Subcutaneous abdominal adipose tissue (tissue), 5 donors: Measurements from ENCODE around the gene AMPH.

Experiments used
- H3K27ac ChIP-seq: one replicate; pipeline ENCODE4 v1.7.0; 2013; ENCODE audit warnings: low read depth, mild to moderate bottlenecking, inconsistent platforms, low read length, moderate library complexity
- H3K27me3 ChIP-seq, 5 donors: one replicate each; pipeline ENCODE4 v1.7.0; 2013; ENCODE audit warnings: low read length in 5 of 5, inconsistent platforms in 1 of 5; ENCODE audit not compliant: control insufficient read depth in 5 of 5, insufficient read depth in 4 of 5
- H3K36me3 ChIP-seq, 5 donors: one replicate each; pipeline ENCODE4 v1.7.0; 2013; ENCODE audit warnings: low read length in 5 of 5; ENCODE audit not compliant: control insufficient read depth in 5 of 5, insufficient read depth in 5 of 5
- H3K4me1 ChIP-seq, 5 donors: one replicate each; pipeline ENCODE4 v1.7.0; 2013; ENCODE audit warnings: low read length in 5 of 5, mild to moderate bottlenecking in 3 of 5, moderate library complexity in 1 of 5; ENCODE audit not compliant: control insufficient read depth in 5 of 5, insufficient read depth in 5 of 5
- H3K4me3 ChIP-seq, 5 donors: one replicate each; pipeline ENCODE4 v1.7.0; 2013; ENCODE audit warnings: low read length in 5 of 5, low read depth in 1 of 5
- H3K9ac ChIP-seq, 5 donors: one replicate each; pipeline ENCODE4 v1.7.0; 2013; ENCODE audit warnings: low read length in 5 of 5, mild to moderate bottlenecking in 4 of 5, moderate library complexity in 3 of 5
- H3K9me3 ChIP-seq, 5 donors: one replicate each; pipeline ENCODE4 v1.7.0; 2013; ENCODE audit warnings: low read length in 5 of 5; ENCODE audit not compliant: control insufficient read depth in 5 of 5
- donor health status: healthy.
- donor health status: healthy.
- donor health status: healthy.
- donor health status: healthy.
- donor health status: healthy.

Gene AMPH

DNA sequence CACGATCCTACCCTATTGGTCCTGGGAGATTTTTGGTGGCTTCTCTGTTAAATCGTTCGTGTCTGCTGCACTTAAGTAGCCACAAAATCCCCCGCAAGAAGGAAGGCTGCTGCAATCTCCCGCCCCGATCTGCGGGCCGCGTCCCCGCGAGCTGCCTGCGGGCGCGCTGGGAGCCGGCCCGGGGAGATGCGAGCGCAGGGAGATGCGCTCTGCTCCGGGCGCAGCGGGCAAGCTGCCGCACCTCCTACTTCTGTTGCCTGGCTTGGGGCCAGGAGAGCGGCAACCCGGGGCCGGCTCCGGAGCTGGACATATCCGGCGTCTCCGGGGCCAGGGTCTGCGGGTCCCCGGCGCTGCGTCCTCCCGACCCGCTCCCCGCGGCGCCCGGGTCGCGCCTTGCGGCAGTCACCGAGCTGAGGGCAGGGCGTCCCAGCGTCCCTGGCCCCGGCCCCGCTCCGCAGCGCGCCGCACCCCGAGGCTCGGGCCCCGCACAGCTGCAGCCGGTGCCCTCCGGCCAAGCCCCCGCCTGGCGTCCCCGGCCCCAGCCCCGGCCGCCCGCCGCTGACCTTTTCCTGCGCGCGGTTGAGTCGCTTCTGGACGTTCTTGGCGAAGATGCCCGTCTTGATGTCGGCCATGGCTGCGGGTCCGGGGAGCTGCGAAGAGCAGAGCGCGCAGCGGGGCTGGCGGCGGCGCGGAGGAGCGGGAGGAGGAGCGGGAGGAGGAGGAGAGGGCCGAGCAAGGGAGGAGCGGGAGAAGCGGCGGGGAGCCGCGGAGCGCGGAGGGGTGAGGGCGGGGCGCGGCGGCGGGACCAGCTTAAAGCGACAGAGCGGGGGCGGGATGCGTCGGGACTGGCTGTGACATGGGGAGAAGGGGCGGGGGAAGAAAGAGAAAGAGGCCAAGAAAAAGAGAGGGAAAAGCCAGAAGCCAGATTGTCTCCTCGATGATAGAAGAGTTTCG, at the start of gene AMPH:
Gene AMPH (minus strand): TSS at position 654 of the 954 bp plus-strand sequence. CDS start 22 bp downstream, at position 632.
- no peak within 1 kb of the TSS for H3K27ac ChIP-seq
- no peaks in the 10 kb centered on the region for H3K36me3 ChIP-seq
- peak within 1 kb of the TSS in 4 of 5 donors; percentile 54 to 66 (median 59) for H3K4me3 ChIP-seq
- H3K4me1 ChIP-seq: peaks cover 0 to 17% (median 9%) of the 10 kb centered on the region in 5 donors
- no peaks in the 10 kb centered on the region for H3K9me3 ChIP-seq
- peak within 1 kb of the TSS in 1 of 5 donors; percentile 4 for H3K9ac ChIP-seq
- H3K27me3 ChIP-seq: peaks cover 4 to 15% (median 11%) of the 10 kb centered on the region in 5 donors

- Histone ChIP-seq H3K36me3 (no peaks in the 10 kb centered on the region), H3K27ac (no peak overlapping the region)
Observed at GRCh38 chr7:38679419-38679818, 48.2 kb upstream of the AMPH start.

GRCh38 chr7:38678698-38679054, 47.5 kb upstream of the AMPH start:
- Histone ChIP-seq H3K9me3 (peaks cover 0 to 5% (median 0%) of the 10 kb centered on the region in 5 donors), H3K4me1 (peaks cover 0 to 9% (median 4%) of the 10 kb centered on the region in 5 donors), H3K36me3 (no peaks in the 10 kb centered on the region), H3K27ac (no peak overlapping the region), H3K27me3 (no peaks in the 10 kb centered on the region), H3K4me3 (no peak overlapping the region), H3K9ac (no peak overlapping the region)

More at GRCh38 chr7:38679419-38679818, 48.2 kb upstream of the AMPH start:
- peaks cover 0 to 5% (median 0%) of the 10 kb centered on the region in 5 donors for H3K9me3 ChIP-seq
- H3K4me1 ChIP-seq: peaks cover 0 to 9% (median 4%) of the 10 kb centered on the region in 5 donors
- H3K4me3 ChIP-seq: no peak overlapping the region
- no peaks in the 10 kb centered on the region for H3K27me3 ChIP-seq
- H3K9ac ChIP-seq: no peak overlapping the region

GRCh38 chr7:38677981-38678697, 47.0 kb upstream of the AMPH start:
- Histone ChIP-seq H3K9ac (no peak overlapping the region), H3K36me3 (no peaks in the 10 kb centered on the region), H3K9me3 (peaks cover 0 to 5% (median 0%) of the 10 kb centered on the region in 5 donors), H3K4me3 (no peak overlapping the region), H3K4me1 (peaks cover 0 to 9% (median 4%) of the 10 kb centered on the region in 5 donors), H3K27ac (no peak overlapping the region), H3K27me3 (no peaks in the 10 kb centered on the region)

DNA sequence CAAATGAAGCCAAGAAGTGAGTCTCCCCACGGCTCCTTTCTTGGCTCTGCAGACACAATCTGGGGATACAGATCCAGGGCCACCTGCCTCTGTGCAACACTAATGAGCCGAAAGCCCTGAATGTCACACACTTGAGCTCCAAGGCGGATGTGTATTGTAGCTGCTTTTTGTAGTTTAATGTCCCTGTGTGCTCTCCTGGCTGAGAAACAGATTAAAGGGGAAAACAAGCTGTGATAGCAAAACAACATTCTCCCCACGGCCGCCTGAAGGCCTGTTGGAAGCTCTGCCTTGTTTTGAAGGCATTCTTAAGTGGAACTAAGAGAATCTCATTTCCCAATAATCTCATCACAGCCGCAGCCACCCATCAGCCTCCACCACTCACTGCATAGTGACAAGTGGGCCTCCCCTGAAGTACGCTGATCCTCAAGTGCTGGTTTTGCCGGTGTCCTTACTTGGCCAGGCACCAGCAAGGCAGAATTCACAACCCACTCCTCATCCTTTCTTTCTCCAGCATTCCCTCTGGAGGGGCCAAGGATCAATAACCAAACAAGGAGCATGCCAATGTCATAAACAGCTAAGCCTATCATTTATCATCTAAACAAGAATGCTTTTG, 44.4 kb upstream of the AMPH start:
- peaks cover 0 to 7% (median 4%) of the 10 kb centered on the region in 5 donors for H3K4me1 ChIP-seq
- no peak overlapping the region for H3K4me3 ChIP-seq
- H3K27ac ChIP-seq: no peak overlapping the region
- H3K9ac ChIP-seq: no peak overlapping the region
- peaks cover 0 to 5% (median 0%) of the 10 kb centered on the region in 5 donors for H3K9me3 ChIP-seq
- no peaks in the 10 kb centered on the region for H3K36me3 ChIP-seq
- no peaks in the 10 kb centered on the region for H3K27me3 ChIP-seq

DNA sequence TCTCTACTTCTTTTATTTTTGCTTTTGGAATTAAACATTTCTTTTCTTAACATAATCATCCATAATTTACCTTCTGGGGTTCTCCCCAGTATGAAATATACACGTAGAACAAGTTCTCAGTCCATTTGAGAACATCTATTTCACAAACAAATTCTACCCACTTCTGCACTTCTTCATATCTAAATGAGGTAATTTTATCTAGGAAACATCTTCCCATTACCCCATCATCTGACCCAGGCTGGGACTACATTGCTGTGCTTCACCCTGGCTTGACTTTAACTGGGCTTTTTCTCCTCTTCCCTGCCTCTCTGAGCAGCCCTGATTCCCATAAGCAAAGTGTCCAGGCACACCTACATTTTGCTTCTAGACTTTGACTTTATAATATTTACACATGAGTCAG, 43.3 kb upstream of the AMPH start:
- Histone ChIP-seq H3K9me3 (peaks cover 0 to 5% (median 0%) of the 10 kb centered on the region in 5 donors), H3K36me3 (no peaks in the 10 kb centered on the region), H3K4me3 (no peak overlapping the region), H3K27ac (no peak overlapping the region), H3K4me1 (peaks cover 0 to 11% (median 7%) of the 10 kb centered on the region in 5 donors), H3K9ac (no peak overlapping the region), H3K27me3 (no peaks in the 10 kb centered on the region)

DNA sequence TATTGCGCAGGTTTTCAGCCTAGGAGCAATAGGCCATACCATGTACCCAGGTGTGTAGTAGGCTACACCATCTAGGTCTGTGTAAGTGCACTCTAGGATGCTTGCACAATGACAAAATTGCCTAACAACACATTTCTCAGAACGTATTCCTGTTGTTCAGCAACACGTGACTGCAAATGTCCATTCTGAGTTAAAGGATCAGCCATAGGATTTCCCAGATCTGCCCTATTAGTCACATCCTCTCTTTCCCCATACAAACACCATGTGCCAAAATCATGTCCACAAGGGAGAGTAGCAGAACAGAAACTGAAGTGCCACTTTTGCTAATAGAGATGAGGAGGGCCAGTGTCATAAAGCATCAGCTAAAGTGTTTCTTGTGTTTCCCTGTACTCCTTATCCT, 42.6 kb upstream of the AMPH start:
- no peak overlapping the region for H3K9ac ChIP-seq
- no peak overlapping the region for H3K4me3 ChIP-seq
- no peaks in the 10 kb centered on the region for H3K27me3 ChIP-seq
- H3K4me1 ChIP-seq: peaks cover 0 to 11% (median 7%) of the 10 kb centered on the region in 5 donors
- H3K9me3 ChIP-seq: peaks cover 0 to 3% (median 0%) of the 10 kb centered on the region in 5 donors
- H3K27ac ChIP-seq: no peak overlapping the region
- H3K36me3 ChIP-seq: no peaks in the 10 kb centered on the region

DNA sequence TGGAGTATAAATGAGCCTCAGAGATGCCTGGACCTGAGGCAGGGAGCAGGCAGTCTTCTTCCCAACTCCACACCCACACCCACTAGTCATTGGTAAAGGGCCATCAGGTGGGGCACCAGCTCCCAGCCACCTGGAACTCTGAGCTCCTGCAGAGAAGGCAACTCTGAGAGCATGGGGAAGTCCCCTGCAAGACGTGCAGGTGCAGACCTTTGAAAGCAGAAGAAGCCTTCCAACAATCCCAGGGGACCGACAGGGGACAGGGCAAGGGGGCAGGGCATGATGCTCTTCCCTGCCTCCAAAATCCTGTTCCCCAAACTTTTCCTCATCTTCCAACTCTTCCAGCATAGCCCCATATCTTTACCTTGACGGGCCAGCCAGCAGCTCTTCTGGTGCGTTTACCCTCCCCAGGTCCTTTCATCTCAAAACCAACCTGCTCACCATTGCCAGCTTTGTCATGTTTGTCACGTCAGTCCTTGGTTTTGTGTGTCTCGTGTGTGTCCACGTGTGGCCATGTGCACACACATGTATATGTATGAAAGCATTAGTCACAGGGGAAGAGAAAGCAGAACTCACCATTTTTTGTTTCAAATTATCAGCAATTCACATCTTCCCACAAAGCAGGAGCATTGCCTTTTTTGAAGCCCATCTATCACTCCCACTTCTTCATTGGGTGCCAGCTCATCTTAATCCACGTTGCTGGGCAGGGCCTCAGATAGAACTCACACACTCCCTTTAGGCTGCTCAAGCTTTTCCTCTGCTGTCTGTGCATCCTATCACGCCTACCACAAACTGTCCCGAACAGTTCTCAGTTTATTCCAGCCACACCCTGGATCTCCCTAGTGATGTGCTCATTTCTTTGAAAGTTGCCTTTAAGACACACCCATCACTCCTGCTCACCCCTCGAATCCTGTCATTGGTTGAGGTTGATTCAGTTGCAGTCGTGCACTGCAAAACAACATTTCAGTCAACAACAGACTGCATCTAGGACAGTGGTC, 41.0 kb upstream of the AMPH start:
- no peak overlapping the region for H3K27ac ChIP-seq
- no peak overlapping the region for H3K4me3 ChIP-seq
- no peaks in the 10 kb centered on the region for H3K27me3 ChIP-seq
- no peak overlapping the region for H3K9ac ChIP-seq
- H3K4me1 ChIP-seq: peaks cover 0 to 11% (median 7%) of the 10 kb centered on the region in 5 donors
- H3K9me3 ChIP-seq: no peaks in the 10 kb centered on the region
- H3K36me3 ChIP-seq: no peaks in the 10 kb centered on the region

- no peaks in the 10 kb centered on the region for H3K27me3 ChIP-seq
Observed at GRCh38 chr7:38669965-38670520, 38.9 kb upstream of the AMPH start.

More at GRCh38 chr7:38669965-38670520, 38.9 kb upstream of the AMPH start:
- H3K4me1 ChIP-seq: peaks cover 0 to 7% (median 0%) of the 10 kb centered on the region in 5 donors
- H3K9me3 ChIP-seq: peaks cover 0 to 3% (median 0%) of the 10 kb centered on the region in 5 donors
- H3K27ac ChIP-seq: no peak overlapping the region
- H3K4me3 ChIP-seq: no peak overlapping the region
- no peaks in the 10 kb centered on the region for H3K36me3 ChIP-seq
- no peak overlapping the region for H3K9ac ChIP-seq
